ENCODE measurements around the gene CNTNAP2.

The CNTNAP2 gene

DNA sequence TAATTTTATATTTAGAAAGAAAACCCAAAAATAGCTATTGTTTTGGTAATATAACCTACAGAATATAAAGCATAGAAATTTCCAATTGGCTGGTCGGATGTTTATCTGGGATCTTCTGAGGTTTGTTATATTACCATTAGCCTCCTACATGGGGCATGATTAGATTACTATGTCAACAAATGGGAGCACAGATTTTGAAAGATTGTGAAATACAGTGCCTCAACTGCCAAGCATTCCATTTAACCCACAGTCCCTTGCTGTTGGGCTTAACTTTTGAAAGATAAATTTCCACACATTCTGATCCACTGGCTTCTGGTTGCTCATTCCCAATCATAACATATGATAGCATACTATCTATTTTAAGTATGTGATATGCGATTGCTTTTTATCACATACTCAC is 2018.5 kb downstream of the CNTNAP2 start:
- DNase-seq: no peak

DNA sequence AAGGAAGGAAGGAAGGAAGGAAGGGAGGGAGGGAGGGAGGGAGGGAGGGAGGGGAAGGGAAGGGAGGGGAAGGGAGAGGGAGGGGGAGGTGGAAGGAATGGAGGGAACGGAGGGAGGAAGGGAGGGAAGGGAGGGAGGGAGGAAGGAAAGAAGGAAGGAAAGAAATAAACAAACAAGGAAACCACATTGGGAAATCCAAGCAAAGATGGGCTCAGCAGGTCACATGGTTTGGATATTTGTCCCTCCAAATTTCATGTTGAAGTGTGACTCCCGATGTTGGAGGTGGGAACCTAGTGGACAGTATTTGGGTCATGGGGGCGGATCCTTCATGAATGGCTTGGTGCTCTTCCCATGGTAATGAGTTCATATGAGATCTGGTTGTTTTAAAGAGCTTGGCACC is 2019.4 kb downstream of the CNTNAP2 start:
- no peak for DNase-seq

DNA sequence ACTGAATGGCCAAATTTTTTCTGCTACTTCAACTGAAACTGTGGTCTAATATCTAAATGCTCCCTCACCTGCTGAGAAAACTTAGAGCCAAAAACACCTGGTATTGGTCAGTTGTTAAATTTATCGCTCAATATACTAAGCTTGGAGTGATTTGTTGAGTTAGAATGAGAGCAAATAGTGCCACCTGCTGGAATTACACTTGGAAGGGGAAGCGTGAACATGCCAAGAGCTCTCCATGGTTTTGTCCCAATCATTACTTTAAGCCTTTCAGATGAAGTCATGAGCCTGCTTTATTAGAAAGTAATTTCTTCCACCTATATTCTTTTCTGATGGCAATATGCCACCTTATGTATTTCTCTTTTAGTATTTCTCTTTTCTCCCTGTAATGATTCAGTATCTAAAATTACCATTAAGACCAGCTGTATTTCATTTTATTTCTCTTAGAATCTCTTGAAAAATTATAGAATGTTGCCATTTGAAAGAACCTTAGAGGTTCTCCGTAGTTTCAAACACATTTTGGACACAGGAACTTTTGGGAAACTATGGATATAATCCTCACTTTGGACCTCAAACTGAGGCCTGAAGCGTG is 2026.2 kb downstream of the CNTNAP2 start:
- no peak for DNase-seq

DNA sequence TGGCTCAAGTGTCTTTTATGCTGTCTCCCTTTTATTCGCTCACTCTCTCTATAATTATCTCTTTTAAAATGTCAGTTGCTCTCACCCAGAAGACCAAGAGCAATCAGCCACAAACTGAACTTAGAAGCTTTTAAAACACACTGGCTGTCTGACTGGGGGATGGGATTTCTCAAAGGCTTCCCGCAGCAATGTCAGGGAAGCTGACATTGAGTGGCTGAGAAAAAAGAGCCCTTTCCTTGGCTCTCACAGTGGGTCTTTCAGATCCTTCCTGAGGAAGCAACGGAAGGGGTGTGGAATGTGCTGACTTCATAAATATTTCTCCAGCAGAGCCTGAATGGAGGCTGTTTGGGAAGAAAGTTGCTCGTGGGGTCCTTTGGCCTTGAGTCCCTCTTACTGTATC is 2028.2 kb downstream of the CNTNAP2 start:
- DNase-seq: no peak

DNA sequence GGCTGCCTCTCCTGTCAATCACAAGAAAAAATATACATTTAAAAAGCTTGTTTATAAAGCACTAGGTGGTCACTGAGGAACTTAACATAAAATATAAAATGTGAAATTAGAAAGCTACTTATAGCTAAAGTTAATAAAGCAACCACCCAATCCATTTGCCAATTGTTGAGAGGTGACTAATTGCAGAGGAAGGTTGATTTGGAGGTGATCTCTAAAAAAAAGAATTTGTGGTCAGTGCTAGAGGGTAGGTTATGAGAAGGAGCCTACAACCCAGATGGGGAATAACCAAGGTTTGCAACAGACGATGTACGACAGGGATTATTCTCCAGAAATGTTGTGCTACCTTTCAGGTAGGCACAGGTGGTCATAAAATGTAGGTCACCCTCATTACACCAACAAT is 2029.7 kb downstream of the CNTNAP2 start:
- DNase-seq: no peak

DNA sequence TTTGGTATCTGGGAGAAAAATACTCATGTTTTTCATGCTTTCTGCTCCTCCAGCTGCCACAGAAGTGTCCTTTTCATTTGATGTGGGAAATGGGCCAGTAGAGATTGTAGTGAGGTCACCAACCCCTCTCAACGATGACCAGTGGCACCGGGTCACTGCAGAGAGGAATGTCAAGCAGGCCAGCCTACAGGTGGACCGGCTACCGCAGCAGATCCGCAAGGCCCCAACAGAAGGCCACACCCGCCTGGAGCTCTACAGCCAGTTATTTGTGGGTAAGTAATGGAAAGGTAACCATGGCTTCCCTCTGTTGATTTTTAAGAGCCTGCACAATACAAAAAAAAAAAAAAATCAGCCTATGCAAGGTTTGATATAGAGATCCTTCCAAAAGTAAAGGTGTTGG is 2030.8 kb downstream of the CNTNAP2 start:
- DNase-seq: no peak

DNA sequence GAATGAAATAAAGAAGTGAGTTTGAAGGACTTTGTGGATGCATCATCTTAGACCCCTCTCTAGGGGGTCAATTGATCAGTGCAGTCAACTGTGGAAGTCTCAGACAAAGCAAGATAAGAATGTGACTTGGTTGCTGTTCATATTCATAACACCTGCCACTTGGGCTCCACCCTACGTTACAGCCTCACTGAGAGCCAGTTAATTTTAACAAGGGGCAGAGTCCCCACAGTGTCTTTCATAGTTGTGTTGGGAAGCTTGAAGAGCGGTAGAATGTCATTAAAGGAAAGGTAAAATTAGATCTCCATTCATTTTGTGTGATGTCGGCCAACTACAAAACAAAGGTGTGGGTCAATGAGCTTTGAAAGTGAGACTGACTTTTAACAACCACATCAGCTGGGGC is 2031.9 kb downstream of the CNTNAP2 start:
- DNase-seq: no peak

DNA sequence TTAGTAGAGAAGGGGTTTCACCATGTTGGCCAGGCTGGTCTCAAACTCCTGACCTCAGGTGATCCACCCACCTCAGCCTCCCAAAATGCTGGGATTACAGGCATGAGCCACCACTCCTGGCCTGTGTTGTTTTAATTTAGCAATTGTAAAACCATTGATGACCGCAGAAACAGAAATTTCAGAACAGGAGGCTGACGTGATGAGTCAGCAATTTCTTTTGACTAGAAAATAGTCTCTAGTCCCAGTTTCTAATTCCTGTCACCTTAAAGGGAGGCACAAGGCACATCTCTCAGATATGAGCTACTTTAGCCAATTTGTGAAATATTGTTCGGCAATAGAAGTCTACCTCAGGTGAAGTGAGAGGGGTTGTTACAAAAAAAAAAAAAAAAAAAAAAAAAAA is 2033.1 kb downstream of the CNTNAP2 start:
- no peak for DNase-seq

DNA sequence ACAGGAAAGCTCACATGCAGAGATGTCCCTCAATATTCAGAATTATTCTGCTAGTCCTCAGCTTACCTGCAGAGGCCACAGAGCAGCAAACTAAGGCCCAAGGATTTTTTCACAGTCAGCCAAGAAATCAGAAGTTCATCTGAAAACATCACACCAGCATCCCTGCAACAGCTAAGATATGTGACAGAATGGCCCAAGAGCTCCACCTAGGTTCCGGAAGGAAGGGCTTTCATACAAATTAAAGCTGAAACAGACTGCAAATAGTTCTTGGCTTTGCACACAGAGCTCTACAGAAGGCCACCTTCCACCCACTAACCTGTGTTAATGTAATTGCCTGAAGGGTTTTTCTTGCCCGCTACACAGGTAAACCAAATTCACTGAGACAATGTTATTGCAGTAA is 2035.2 kb downstream of the CNTNAP2 start:
- no peak for DNase-seq

DNA sequence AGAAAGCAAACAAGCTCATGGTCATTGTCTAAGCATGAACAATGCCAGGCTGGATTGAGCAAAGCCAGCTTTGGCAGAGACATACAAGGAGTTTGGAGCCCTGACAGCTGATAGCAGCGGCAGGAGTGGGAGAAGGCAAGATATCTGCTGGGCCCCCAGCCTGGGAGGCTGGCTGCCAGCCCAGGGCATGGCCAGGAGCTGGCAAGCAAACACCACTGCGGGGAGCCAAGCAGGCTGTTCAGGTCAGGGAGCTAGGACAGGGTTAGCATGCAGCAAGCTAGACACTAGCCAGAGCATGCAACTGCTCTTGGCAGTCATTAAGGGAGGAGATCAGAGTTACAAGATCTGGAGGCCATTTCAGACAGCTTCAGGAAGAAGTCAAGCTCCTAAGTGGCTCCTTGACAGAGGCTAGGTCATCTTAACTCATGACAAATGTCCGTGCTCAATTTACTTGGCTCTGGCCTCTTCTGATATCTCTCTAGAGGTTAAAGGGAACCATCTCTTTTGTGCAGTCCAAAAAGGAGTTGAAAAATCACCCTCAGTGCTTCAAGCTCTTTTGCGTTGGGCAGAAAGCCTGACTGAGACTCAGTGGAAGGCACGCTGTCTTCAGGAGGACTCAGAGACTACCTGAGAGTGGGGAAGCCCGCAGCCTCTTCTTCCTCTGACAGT is 2037.1 kb downstream of the CNTNAP2 start:
- DNase-seq: no peak

DNA sequence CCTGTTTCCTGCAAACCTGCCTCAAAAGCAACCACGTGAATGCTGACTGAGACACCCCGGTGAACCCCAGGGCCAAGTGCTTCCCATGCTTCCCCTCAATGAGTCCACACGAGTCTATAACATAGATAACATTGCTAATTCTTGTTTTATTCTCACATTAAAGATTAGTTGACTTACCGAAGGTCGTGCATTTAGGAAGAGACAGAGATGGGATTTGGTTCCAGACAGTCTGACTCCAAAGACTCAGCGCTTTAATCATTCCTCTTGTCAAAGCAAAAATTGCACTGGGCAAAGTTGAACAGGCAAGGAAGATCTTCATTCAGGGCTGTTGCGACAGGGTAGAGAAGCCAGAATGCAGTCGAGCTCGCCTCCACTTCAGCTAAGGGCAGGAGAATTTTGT is 2038.4 kb downstream of the CNTNAP2 start:
- DNase-seq: no peak

DNA sequence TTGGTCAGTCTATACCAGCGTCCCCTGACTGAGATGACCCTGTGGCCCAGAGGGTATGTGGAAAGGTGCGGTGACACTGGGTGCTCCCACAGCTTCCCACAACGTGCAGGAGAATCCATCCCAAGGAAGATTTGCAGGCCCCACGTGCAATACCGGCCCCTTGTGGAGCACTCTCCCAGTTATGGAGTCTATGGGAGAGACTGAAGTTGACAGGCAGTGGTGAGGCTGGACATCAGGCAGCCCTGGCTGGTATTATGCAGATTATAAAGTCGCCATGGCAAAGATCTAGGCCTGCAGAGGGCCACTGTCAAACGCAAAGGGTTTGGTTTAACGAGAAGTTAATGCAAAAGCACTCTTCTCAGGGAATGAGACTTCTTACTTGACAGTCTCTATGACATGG is 2039.2 kb downstream of the CNTNAP2 start:
- DNase-seq: no peak

DNA sequence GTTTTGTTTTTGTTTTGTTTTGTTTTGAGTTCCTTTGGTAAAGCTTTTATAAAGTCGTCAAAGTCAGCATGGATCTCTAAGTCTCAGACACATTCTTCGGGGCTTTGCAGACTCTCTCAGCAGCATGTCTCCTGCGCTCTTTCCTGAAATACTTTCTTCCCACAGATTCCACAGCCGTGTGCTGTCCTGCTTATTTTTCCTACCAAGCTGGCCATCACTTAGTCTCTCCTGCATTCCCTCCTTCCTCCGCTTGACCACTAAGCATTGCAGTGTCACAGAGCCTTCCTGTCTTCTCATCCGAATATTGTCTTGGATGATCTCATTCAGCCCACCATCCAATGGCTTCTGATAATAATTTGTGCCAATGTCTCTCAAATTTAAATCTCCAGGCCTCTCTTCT is 2039.6 kb downstream of the CNTNAP2 start:
- no peak for DNase-seq

DNA sequence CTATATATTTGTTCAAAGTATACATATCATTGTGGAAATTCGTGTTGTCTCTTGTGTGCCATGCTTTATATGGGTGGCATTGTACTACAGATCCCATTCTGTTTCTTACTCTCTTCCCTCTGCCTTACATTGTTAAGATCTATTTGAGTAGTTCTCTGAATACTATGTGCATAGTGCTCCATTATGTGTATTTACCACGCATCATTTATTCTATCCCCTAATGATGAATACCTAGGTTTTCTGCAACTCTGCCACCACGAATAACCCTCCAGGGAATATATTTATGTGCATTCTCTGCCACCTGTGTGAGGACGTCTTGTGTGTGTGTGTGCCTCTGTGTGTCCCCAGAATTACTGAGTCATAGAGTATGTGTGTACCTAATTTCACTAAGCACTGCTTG is 2042.7 kb downstream of the CNTNAP2 start:
- no peak for DNase-seq

DNA sequence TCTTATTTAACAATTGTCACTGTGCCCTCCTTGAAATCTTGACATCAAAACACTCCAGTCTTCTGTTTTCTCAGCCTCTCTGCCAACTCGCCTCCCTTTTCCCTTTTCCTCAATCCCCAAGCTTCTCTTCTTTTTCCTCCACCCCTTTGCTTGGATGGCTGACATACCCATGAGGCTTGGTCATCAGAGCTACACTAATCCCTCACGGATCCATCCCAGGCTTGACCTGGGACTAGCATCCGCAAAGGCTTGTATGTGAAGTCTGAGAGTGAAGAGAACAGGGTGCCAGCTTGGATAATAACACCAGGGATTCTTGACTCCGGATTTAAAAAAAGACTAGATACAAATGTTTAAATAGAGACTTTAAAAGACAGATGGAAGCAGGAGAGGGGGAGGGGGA is 2045.2 kb downstream of the CNTNAP2 start:
- no peak for DNase-seq

DNA sequence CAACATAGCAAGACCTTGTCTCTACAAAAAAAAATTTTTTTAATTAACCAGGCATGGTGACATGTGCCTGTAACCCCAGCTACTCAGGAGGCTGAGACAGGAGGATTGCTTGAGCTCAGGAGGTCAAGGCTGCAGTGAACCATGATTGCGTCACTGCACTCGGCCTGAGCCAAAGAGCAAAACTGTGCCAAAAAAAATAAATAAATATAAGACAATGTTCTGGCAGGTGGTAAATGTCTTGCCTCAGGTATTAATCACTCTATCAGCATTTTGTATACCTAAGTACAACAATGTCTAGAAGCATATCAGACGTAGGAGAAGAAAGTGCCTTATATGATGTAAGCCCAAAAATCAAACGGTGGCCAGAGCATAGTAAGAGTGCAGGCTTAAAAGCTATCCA is 2046.2 kb downstream of the CNTNAP2 start:
- DNase-seq: no peak

DNA sequence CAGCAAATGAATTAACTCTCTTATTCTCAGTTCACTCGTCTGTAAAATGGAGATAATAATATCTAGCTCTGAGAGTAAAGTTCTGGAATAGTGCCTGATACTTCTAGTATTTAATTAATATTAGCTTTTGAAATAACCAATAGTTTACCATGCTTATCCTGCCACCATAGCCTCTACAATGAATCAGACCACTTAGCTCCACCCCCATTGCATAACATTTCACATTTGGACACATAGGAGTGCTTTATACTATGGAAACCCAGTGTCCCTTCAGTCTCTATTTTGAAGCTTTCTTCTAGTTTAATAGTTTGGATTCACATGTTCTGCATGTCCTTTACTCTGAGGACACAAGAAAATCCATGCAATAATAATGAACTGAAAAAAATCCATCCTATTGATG is 2046.6 kb downstream of the CNTNAP2 start:
- DNase-seq: no peak

DNA sequence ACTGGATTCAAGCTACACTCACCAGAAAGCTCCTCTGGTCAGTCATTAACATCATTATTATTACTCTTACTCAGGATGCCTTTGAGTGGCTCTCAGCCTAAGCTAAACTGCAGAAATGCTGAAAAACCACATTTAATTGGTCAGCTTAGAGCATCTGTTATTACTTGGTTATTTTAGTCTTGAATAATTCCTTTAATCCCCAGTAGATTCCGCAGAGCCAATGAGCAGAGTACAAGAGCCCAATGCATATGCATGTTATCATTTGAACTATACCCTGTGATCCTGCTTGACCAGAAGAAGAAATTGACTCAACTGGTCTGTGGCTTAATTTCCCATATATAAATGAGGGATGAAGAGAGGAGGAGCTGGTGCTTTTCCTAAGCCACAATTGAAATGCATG is 2056.3 kb downstream of the CNTNAP2 start:
- DNase-seq: no peak

DNA sequence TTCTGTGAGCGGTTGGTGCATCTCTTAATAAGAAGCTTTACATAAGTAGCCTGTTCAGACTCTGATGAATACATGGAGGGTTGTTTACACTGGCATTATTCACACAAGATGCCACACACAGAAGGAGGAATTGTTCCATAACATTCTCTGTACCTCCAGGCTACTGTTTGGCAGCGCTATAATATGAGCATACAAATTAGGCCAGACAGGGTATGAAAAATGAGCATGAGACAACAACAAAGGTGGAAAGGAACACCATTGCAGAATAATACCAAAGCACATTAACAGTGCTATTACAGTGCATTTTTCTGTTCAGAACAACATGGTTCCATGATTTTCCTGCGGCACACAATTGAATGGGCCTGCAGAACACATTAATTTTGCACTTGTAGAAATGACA is 2056.8 kb downstream of the CNTNAP2 start:
- no peak for DNase-seq

DNA sequence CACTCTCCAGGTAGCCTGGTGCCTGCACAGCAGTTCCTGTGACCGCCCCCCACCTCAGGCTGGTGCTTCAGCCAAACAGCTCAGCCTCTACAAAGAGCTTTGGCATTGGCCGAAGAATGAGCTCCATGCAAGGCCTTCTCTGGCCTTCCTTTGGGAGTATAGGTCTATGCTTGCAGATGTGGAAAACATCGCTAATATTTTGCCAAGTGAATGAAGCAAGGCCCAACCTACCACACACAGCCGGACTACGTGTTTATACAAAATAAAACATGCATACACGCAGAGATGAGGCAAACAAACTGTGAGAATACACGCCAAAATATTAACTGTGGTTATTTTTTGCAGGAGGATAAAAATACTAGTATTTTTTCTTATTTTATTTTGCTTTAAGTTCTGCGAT is 2057.8 kb downstream of the CNTNAP2 start:
- no peak for DNase-seq

DNA sequence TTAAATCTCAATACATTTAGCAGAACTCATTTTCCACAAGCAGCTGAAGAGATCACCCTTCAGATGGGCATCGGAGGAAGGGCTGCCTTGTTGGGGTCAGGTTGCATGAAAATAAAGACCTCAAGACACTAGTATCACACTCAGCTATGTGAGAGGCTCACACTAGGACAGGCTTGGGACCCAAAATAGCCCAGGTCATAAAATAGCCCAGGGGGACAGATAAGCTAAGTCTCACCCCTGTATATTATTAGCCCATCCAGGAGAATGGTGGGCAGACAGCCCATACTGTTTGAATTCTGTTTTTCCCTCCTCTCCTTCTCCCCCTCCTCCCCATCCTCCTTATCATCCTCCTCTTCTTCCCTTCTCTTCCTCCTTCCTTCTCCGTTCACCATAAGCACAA is 2058.9 kb downstream of the CNTNAP2 start:
- no peak for DNase-seq

DNA sequence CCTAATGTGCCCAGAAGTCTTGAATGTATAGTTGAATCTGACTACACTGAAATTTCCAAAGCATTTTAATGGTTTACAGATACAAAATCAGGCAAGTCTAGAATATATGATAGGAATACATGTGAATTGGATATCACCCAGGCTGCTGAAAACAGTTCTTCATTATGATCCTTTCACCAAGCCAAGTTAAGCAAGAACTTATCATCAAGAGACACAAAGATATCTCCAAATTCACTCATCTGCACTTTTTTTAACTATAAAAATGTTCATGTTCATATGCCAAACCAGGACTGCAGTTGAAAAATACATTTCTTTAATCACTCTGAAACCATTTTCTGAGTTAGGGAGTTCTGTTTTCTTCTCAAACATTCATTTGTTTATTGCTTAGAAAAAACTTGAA is 2061.4 kb downstream of the CNTNAP2 start:
- no peak for DNase-seq

DNA sequence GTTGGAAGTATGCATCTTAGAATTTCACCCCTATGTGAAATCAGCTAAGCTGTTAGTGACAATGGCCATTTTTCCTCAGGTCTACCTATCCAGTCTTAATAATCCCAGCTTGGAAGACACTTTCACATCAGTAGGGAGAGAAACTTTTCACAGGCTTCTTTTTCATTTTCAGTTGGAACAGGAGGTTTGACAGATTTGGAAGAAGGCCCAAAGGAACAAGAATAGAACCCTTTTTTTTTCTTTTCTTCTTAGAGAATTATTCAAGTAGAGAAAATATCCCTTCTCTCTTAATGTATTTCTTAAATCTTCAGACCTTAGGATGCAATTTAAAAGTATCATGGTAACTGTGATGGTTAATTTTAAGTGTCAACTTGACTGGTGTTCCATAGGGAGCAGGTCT is 2063.5 kb downstream of the CNTNAP2 start:
- DNase-seq: no peak

DNA sequence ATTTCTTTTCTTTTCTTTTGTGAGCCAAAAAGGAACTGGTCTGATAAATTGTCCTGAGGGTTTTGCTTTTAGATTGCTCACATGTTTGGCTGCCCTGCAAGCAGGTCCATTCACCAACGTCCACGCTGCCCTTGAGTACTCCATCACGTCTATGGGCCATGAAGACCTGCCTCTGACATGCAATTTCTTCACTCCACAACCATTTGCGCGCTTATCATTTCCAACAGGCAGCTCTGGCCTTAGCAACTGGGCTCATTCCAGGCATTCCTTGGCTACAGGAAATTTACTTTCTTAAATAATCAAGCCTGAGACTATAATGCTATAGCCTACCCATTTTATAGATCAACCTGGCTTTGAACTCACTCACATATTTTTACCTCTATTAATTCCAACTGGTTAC is 2065.7 kb downstream of the CNTNAP2 start:
- DNase-seq: no peak

DNA sequence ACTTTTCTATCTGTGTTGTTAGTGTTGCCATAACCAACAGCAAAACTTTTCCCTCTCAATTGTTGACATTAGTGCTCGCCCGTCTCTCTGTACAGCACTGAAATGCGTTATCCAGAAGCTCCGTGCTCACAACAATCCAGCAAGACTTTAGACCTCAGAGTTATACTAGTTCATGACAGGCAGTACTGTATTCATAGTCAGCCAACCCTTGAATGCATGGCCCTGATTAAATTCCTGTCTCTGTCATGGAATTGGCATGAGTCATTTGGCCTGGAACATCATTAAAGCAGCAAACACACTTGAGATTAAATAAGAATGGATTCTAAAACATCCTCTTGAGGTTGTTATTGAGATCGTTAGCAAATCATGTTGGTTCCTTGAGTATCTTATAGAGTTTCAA is 2068.4 kb downstream of the CNTNAP2 start:
- DNase-seq: no peak
